ENCODE data around the gene MYADM. TPM values are rescaled to one million over a fixed set of nuclear protein-coding genes. Genes with fewer than 3 reads are reported as not detected.
"Not testable (repeated sequence)": the region's sequence is repeated elsewhere in the genome, so short reads cannot be mapped to it uniquely, and the experiment has no call there.

The MYADM gene
- total and polyA plus RNA-seq, 2 donors = 31.9 to 271 TPM

GRCh38 chr19:53849237-53849676 is 18.4 kb upstream of the MYADM start:
- Histone ChIP-seq H3K27ac (ENCODE audit: low read depth) (no peak overlapping the region), H3K36me3 (ENCODE audit: insufficient read depth) (no peaks in the 10 kb centered on the region), H3K4me3 (ENCODE audit: low read depth, low read length) (no peak overlapping the region), H3K4me1 (ENCODE audit: insufficient read depth) (no peaks in the 10 kb centered on the region)
- DNase-seq (ENCODE audit: extremely low spot score) = no peak
- 35% methylated on average over 11 of the region's 11 CpGs for WGBS

- Histone ChIP-seq H3K4me3 (ENCODE audit: low read depth, low read length) (no peak overlapping the region), H3K36me3 (ENCODE audit: insufficient read depth) (no peaks in the 10 kb centered on the region), H3K27ac (ENCODE audit: low read depth) (no peak overlapping the region), H3K4me1 (ENCODE audit: insufficient read depth) (no peaks in the 10 kb centered on the region)
- no peak for DNase-seq (ENCODE audit: extremely low spot score)
- 90% methylated on average over 2 of the region's 2 CpGs for WGBS
These were observed 14.0 kb upstream of the MYADM start for GRCh38 chr19:53853707-53854106.

DNA sequence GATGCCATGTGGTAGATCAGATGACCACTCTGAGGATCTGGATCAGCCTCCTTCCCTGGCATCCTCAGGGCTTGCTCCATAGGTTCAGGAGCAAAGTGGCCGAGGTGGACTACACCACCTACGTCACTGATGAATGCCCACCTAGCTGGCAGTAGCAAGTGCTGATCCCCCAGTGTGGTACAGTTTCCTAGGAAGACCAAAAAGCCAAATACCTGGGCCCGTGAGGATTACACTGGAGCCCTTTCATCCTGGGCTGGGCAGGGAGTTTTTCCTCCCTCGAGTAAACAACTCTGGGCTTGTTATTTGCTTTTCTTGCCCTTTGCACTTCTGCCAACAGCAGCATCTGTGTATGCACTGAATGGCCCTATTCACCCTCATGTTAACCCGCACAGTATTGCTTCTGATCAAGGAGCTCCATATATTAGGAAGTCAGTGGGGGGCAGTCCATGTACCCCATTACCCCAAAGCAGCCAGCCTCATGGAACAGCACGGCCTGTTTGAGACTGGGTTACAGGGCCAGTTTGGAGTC is 3.3 kb upstream of the MYADM start:
- 82% methylated on average over 6 of the region's 6 CpGs for WGBS
- Histone ChIP-seq H3K4me3 (ENCODE audit: low read depth, low read length) (no peak overlapping the region), H3K4me1 (ENCODE audit: insufficient read depth) (no peaks in the 10 kb centered on the region), H3K27ac (ENCODE audit: low read depth) (no peak overlapping the region), H3K36me3 (ENCODE audit: insufficient read depth) (no peaks in the 10 kb centered on the region)
- no peak for DNase-seq (ENCODE audit: extremely low spot score)

- no peak for DNase-seq (ENCODE audit: extremely low spot score)
- no peaks in the 10 kb centered on the region for H3K4me1 ChIP-seq (ENCODE audit: insufficient read depth)
- no peaks in the 10 kb centered on the region for H3K36me3 ChIP-seq (ENCODE audit: insufficient read depth)
- H3K27ac ChIP-seq (ENCODE audit: low read depth) = no peak overlapping the region
- WGBS = 59% methylated on average over 9 of the region's 9 CpGs
- H3K4me3 ChIP-seq (ENCODE audit: low read depth, low read length) = no peak overlapping the region
These were observed 2.2 kb upstream of the MYADM start for GRCh38 chr19:53865523-53865917.

- H3K4me3 ChIP-seq (ENCODE audit: low read depth, low read length) = peak overlapping the region; percentile 23
- peak overlapping the region; percentile 93 for H3K27ac ChIP-seq (ENCODE audit: low read depth)
- H3K36me3 ChIP-seq (ENCODE audit: insufficient read depth) = no peaks in the 10 kb centered on the region
- no peaks in the 10 kb centered on the region for H3K4me1 ChIP-seq (ENCODE audit: insufficient read depth)
- no peak for DNase-seq (ENCODE audit: extremely low spot score)
- 1% methylated on average over 50 of the region's 50 CpGs for WGBS
These were observed 1.5 kb upstream of the MYADM start for GRCh38 chr19:53865918-53866864.

- WGBS = 14% methylated on average over 14 of the region's 14 CpGs
- peak overlapping the region; percentile 93 for H3K27ac ChIP-seq (ENCODE audit: low read depth)
These were observed 838 bp upstream of the MYADM start for GRCh38 chr19:53866865-53867224.

GRCh38 chr19:53868091-53868891 is 608 bp downstream of the MYADM start:
- Histone ChIP-seq H3K4me1 (ENCODE audit: insufficient read depth) (no peaks in the 10 kb centered on the region), H3K27ac (ENCODE audit: low read depth) (peak overlapping the region; percentile 90), H3K4me3 (ENCODE audit: low read depth, low read length) (peak overlapping the region; percentile 73), H3K36me3 (ENCODE audit: insufficient read depth) (no peaks in the 10 kb centered on the region)
- DNase-seq (ENCODE audit: extremely low spot score) = no peak
- under 1% methylated on average over 35 of the region's 37 CpGs for WGBS

More at GRCh38 chr19:53866865-53867224, 838 bp upstream of the MYADM start:
- peak overlapping the region; percentile 23 for H3K4me3 ChIP-seq (ENCODE audit: low read depth, low read length)
- no peaks in the 10 kb centered on the region for H3K36me3 ChIP-seq (ENCODE audit: insufficient read depth)
- H3K4me1 ChIP-seq (ENCODE audit: insufficient read depth) = no peaks in the 10 kb centered on the region
- no peak for DNase-seq (ENCODE audit: extremely low spot score)

GRCh38 chr19:53868892-53869804 is 1.5 kb downstream of the MYADM start:
- H3K36me3 ChIP-seq (ENCODE audit: insufficient read depth) = peaks cover 2% of the 10 kb centered on the region
- H3K27ac ChIP-seq (ENCODE audit: low read depth) = peak overlapping the region; percentile 90
- H3K4me3 ChIP-seq (ENCODE audit: low read depth, low read length) = peak overlapping the region; percentile 73
- no peaks in the 10 kb centered on the region for H3K4me1 ChIP-seq (ENCODE audit: insufficient read depth)
- DNase-seq (ENCODE audit: extremely low spot score) = peak; percentile 64
- under 1% methylated on average over 75 of the region's 75 CpGs for WGBS

- H3K4me1 ChIP-seq (ENCODE audit: insufficient read depth); DNase-seq (ENCODE audit: extremely low spot score); H3K36me3 ChIP-seq (ENCODE audit: insufficient read depth): not testable (repeated sequence)
- WGBS = 3% methylated on average over 24 of the region's 24 CpGs
- Histone ChIP-seq H3K27ac (ENCODE audit: low read depth) (peak overlapping the region; percentile 85), H3K4me3 (ENCODE audit: low read depth, low read length) (peak overlapping the region; percentile 73)
These were observed 2.3 kb downstream of the MYADM start for GRCh38 chr19:53869805-53870484.

GRCh38 chr19:53870485-53870844 is 2.8 kb downstream of the MYADM start:
- 20% methylated on average over 5 of the region's 5 CpGs for WGBS
- Histone ChIP-seq H3K4me1 (ENCODE audit: insufficient read depth) (no peaks in the 10 kb centered on the region), H3K36me3 (ENCODE audit: insufficient read depth) (peaks cover 2% of the 10 kb centered on the region), H3K27ac (ENCODE audit: low read depth) (no peak overlapping the region), H3K4me3 (ENCODE audit: low read depth, low read length) (no peak overlapping the region)
- no peak for DNase-seq (ENCODE audit: extremely low spot score)

- Histone ChIP-seq H3K4me3 (ENCODE audit: low read depth, low read length) (no peak overlapping the region), H3K27ac (ENCODE audit: low read depth) (no peak overlapping the region), H3K4me1 (ENCODE audit: insufficient read depth) (no peaks in the 10 kb centered on the region), H3K36me3 (ENCODE audit: insufficient read depth) (peaks cover 2% of the 10 kb centered on the region)
- DNase-seq (ENCODE audit: extremely low spot score) = no peak
- 40% methylated on average over 7 of the region's 7 CpGs for WGBS
These were observed 3.8 kb downstream of the MYADM start for GRCh38 chr19:53871454-53871853.

GRCh38 chr19:53872762-53873161 is 5.1 kb downstream of the MYADM start:
- Histone ChIP-seq H3K4me3 (ENCODE audit: low read depth, low read length) (no peak overlapping the region), H3K27ac (ENCODE audit: low read depth) (no peak overlapping the region), H3K4me1 (ENCODE audit: insufficient read depth) (no peaks in the 10 kb centered on the region), H3K36me3 (ENCODE audit: insufficient read depth) (peaks cover 2% of the 10 kb centered on the region)
- no peak for DNase-seq (ENCODE audit: extremely low spot score)
- 67% methylated on average over 6 of the region's 6 CpGs for WGBS

Data from urinary bladder (tissue), 4 donors.